Dermis microvascular lymphatic vessel endothelial cell (primary cell): ENCODE measurements around the gene AQP2. TPM values are rescaled to one million over a fixed set of nuclear protein-coding genes. Genes with fewer than 3 reads are reported as not detected.
"Not testable (repeated sequence)": the region's sequence is repeated elsewhere in the genome, so short reads cannot be mapped to it uniquely, and the experiment has no call there.

ENCODE experiments used
- DNase-seq, 2 donors: peaks; one replicate each; pipeline versions ENCODE4 v3.0.0 to v3.0.0-alpha.2; 2010; ENCODE audit warnings: low read depth in 2 of 2
- total RNA-seq: library from RNA; depleted of rRNA; stranded (reverse); fragments of >200 nt; gene quantifications from 2 replicates; pipeline ENCODE4 v1.2.1, GENCODE V29; 2014

AQP2 gene
- total RNA-seq, 1 donor from 2014 or later: not detected

DNA sequence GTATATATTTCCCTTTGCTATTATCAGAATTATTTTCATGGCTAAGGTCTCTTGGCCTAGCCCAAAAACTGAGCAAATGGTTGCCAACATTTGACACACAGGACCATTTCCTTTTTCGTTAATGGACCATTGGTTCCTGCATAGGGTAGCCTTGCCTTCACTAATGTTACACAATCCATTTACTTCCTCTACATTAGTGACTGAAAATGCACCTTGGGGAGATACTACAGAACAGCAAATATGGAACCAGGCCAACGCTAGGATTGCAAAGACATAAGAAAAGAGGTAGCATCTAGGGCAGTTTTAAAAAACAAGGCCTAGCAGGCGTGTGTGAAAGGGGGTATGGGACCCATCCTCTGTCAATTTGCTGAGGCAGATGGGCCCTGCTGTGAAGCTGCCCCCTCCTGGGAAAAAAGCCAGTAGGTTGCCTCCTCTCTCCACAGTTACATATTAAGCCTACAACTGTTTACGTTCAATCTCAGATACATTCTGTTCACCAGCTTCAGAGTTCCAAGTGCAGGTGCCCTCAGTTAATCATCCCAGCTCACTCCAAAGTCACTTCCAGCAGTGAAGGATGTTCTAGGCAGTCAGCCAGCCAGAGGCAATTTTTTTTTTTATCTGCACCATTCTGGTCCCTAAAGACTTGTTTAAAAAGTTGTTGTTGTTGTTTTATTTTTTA is 37.2 kb downstream of the AQP2 start:
- no peak for DNase-seq

DNA sequence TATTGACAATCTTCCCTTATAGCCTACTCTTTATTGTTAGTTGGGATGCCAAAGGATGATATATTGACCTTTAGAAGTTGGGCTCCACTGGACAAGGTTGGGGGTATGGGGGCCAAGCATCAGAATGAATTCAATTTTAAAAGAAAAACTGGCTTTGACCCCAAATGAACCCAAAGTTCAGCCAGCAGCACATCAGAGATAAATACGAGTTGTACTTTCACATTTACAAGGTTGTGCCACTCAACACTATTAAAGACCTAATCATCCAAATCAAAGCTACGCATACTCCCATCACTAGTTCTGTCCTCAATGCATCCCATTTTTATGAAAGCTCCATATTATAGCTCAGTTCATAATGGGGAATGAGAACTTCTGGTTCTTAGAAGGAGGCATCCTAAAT is 38.9 kb downstream of the AQP2 start:
- not testable (repeated sequence) for DNase-seq

DNA sequence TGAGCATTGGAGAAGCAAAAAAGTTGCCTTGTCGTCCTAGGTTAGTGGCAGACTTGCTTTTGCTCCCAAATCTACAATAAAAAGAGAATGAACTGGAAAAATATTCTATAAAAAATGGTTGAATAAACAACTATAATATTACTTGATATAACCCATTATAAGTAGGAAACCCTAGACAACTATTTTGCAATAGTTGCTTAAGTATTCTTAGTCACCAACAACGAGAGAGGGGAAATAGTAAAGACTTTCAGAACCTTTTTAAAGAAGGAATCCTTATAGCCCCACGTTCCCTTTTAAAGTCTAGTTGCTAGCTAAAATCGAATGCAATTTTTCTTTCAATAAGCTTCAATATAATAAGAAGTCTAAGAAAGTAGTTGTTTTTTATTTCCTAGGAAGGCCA is 39.7 kb downstream of the AQP2 start:
- DNase-seq: no peak

DNA sequence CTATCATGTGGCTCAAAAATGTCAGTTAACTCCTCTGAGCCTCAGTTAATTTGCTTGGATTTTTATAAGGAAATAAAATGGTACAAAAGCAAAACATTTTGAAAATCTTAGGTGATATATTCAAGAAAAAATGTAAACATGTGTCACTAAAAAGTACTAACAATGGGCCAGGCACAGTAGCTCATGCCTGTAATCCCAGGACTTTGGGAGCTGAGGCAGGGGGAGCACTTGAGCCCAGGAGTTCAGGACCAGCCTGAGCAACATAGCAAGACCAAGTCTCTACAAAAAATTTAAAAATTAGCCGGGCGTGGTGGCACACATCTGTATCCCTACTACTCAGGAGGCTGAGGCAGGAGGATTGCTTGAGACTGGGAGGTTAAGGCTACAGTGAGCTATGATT is 47.9 kb downstream of the AQP2 start:
- no peak for DNase-seq

DNA sequence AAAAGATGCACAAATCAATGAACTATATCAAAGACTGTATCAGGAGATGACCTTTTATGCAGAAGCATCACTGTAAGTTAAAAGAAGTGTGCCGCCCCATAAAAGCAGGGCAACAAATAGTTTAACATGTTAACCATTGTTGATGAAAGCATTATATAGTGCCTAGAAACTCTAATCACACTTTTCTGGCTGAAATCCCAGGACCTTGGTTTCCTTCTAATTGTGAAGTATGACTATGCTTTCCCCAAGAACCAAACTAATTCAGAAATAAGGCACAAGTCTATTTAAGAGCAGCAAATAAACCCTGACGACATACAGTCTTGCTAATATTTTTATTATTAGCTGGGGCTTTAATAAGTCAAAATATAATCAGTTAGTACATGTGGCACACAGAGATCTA is 53.1 kb downstream of the AQP2 start:
- peak in 1 of 2 donors; percentile 36 for DNase-seq

DNA sequence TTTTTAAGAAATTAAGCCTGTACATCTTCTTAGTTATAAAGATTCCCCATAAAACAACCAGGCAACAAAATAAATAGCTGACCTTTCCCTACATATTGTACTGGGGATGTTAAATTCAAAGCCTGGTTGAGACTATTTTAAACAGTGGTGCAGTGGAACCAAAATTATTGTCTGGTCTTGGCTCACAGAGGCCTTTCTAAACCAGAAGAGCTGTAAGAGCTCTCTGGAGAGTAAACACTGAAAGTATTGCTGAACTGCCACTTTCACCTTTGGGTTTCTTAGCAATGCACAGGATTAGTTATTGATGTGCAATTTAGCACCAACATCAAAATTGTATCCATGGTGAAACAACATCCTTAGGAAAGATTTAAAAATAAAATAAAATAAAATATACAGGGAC is 54.2 kb downstream of the AQP2 start:
- no peak for DNase-seq

DNA sequence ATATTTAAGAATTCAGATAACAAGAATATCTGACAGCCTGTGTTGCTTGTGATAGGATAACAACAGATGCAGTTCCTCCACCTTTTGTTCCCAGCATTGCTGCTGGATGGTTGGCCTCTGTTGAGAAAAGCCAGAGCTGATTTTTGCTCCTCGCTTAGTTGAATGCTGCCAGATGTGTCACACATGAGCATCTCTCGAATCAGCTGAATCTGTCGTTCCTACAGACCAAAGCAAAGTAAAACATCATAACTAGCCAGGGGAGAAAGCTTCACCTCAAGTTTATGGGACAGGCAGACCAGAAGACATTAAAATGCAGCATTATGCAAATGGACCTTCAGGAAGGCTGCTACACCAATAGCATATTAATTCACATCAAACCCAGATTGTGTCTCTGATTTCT is 54.6 kb downstream of the AQP2 start:
- no peak for DNase-seq

DNA sequence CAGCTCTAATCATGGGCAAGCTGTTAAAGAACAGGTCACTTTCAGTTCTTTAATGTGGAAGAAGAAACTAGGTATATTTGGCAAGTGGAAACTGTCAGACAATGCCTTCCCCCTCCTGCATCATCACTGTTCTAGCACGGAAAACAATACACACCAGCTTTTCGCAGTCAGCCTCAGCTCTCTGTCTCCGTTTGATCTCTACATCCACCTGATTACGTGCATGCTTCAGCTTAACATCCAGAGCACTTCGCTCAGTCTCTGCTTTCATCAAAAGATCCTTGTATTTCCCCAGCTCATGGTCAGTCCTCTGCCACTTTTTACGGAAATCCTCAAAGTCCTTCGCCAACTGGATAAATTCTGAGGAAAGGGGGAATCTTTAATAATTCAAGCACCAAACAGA is 55.7 kb downstream of the AQP2 start:
- DNase-seq: no peak

DNA sequence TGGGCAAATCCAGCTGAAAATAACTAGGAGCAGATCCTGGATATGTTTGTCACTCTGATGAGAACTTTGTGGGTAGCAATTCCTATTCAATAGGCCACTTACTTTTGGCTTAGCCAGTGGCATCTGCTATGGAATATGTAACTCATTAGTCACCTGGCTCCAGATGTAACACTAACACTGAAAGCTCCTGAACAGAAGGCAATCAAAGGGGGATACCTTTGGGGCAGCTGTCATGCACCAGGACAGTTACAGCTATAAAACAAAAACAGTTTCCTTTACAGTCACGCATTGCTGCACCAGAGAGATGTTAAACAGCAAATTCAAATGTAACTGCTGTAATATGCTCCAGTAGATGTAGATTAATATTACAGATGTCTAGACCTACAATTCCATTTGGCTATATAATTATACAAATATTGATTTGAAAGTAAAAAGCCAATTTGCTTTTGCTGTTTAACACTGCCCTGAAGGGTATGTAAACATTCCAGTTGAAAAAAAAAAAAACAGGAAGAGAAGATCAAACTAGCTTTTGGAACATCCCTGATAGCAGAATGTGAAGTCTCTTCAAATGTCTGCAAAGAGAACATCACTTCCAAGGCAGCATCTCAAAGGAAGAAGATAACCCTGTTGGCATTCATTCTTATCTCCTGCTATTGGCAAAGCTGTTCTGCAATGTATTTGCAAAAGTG is 56.4 kb downstream of the AQP2 start:
- DNase-seq: no peak

Other genes with a start within 250 kb of the AQP2 start
- 70.0 and 71.4 TPM in 2 replicates for gene FMNL3, start 243.3 kb upstream of the AQP2 start, total RNA-seq
- gene TMBIM6, start 209.2 kb upstream of the AQP2 start, total RNA-seq: 272 and 419 TPM in 2 replicates
- gene NCKAP5L, start 122.3 kb upstream of the AQP2 start, total RNA-seq: 5.5 and 7.8 TPM in 2 replicates
- gene BCDIN3D, start 107.6 kb upstream of the AQP2 start, total RNA-seq: 1.8 and 3.2 TPM in 2 replicates
- not detected in 2 replicates for gene FAIM2, start 46.8 kb upstream of the AQP2 start, total RNA-seq
- under 0.01 TPM in 1 of 2 replicates, not detected in the other for gene AQP5, start 11.1 kb downstream of the AQP2 start, total RNA-seq
- not detected in 2 replicates for gene AQP6, start 22.2 kb downstream of the AQP2 start, total RNA-seq
- gene RACGAP1, start 74.8 kb downstream of the AQP2 start, total RNA-seq: 14.8 and 35.8 TPM in 2 replicates
- under 0.01 TPM in 1 of 2 replicates, not detected in the other for gene ASIC1, start 106.9 kb downstream of the AQP2 start, total RNA-seq
- gene SMARCD1, start 134.6 kb downstream of the AQP2 start, total RNA-seq: 46.6 and 53.4 TPM in 2 replicates
- under 0.01 TPM in 1 of 2 replicates, not detected in the other for gene GPD1, start 153.3 kb downstream of the AQP2 start, total RNA-seq
- 39.1 and 54.7 TPM in 2 replicates for gene COX14, start 161.5 kb downstream of the AQP2 start, total RNA-seq
- 25.8 and 28.1 TPM in 2 replicates for gene CERS5, start 216.6 kb downstream of the AQP2 start, total RNA-seq